ENCODE data around the gene PCBP1. TPM values are rescaled to one million over a fixed set of nuclear protein-coding genes. Genes with fewer than 3 reads are reported as not detected.

Gene PCBP1
- total and polyA plus RNA-seq, 9 of the 15 experiments (the other 6 are each of a cell fraction or from before 2014, with no cell fraction given): 19.2 to 407 (median 78.1) TPM

- TF ChIP-seq TSHZ1 (CRISPR knock-in tag; IDR thresholded peaks at IDR 0.05) (peak; percentile 19; the same call in 1 of the 2 replicates), SMARCE1 (IDR thresholded peaks at IDR 0.05) (no peak), SETDB1 (IDR thresholded peaks at IDR 0.05; ENCODE audit: low read length) (no peak), CC2D1A (IDR thresholded peaks at IDR 0.05) (0 out of 2 replicates have a peak, but pooled peaks have one; percentile 19), ZC3H4 (CRISPR knock-in tag; IDR thresholded peaks at IDR 0.05; ENCODE audit: borderline replicate concordance) (no peak), BMI1 (IDR thresholded peaks at IDR 0.05; ENCODE audit: low read length) (no peak), SMARCC2 (IDR thresholded peaks at IDR 0.05; ENCODE audit: low read depth) (peak; percentile 25; the same call in 1 of the 2 replicates), RUNX1 (IDR thresholded peaks at IDR 0.05; ENCODE audit: low read depth) (no peak), ZBED1 (IDR thresholded peaks at IDR 0.05) (no peak), YY1 (IDR thresholded peaks at IDR 0.05; ENCODE audit: borderline replicate concordance in 1 of 3, control insufficient read depth in 1 of 3, extremely low read depth in 1 of 3, insufficient read depth in 3 of 3, insufficient read length in 1 of 3, insufficient replicate concordance in 2 of 3, low read depth in 1 of 3, low read length in 2 of 3) (no peak), NCOA6 (IDR thresholded peaks at IDR 0.05) (no peak), THRB (CRISPR knock-in tag; conservative IDR thresholded peaks at IDR 0.05) (no peak), ZNF717 (CRISPR knock-in tag; IDR thresholded peaks at IDR 0.05) (no peak), ZSCAN32 (CRISPR knock-in tag; IDR thresholded peaks at IDR 0.05) (no peak), ZNF518B (CRISPR knock-in tag; IDR thresholded peaks at IDR 0.05) (no peak), E2F8 (IDR thresholded peaks at IDR 0.05; ENCODE audit: low read depth, partially characterized antibody) (no peak)
Observed at GRCh38 chr2:70132244-70133126, 45.2 kb downstream of the PCBP1 start (continued).

Measured in K562 (cell line).